GM21529 (cell line): ENCODE data around the gene MAP4K4.

ENCODE experiments used
- ATAC-seq: cut with Tn5 transposase; IDR thresholded peaks from one replicate; pipeline ENCODE4 v1.9.1; 2021; ENCODE audit not compliant: unreplicated experiment

Gene MAP4K4

DNA sequence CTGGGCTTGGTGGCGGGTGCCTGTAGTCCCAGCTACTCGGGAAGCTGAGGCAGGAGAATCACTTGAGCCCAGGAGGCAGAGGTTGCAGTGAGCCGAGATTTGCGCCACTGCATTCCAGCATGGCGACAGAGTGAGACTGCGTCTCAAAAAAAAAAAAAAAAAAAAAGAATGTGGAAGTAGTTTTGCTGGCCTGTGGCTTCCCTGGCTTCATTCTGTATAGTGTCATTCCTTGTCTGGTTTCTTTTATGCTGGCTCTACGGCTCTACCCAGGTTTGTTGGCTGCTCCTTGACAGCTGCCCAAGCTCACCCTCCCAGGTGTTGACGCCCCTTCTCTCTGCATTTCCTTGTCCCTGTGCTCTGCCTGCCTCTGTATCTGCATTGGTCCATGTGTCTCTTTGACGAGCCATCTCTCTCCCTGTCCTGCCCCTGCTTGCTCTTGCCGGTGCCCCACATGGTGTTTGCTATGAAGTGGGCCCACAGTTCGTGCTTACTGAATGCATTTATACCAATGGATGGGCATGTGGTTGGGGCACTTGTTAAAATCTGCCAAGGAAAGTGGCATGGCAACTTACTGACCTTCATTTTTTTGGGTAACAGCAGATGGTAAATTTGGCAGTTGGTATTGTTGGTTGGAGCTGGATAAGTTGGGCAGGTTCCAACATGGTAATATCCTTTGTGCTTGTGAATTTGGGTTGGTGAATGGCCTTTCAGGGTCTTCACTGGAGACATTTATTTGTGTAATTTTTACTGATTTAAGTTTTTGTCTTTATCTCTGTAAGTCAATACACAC, 113.9 kb downstream of the MAP4K4 start:
- no peak for ATAC-seq

DNA sequence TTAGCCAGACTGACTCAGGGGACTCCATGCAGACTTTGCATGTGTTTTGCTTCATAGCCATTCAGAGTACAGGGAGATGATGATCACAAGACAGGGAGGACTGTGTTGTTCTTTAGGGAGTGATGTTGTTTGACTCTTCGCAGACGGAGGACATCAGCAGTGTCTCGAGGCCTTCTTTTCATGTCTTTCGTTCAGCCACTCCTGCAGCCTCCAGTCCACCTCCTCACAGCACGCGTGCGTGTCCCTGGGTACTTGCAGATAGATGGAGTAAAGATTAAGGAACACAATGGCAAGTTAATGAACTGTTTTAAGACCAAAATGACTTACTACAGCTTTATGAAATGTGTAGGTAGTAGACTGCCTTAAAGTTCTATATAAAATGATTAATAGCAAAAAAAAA, 114.7 kb downstream of the MAP4K4 start:
- ATAC-seq, result no peak

DNA sequence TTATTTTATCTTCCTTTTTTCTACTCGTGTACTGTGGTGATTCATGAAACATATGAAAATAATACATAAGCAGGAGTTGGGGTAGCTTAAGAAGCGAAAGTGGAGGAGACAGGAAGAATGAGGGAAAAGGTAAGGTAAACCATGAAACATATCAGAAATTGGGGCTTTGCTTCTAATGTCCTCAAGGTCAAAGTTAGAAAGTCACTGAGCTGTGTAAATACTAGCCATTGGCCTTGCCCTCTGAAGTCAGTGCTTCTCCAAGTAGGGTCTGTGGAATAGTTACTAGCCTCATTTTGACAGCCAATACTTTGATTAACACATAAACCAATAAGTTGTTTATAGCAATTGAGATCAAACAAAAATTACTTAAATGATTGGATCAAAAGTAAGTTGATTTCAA, 117.2 kb downstream of the MAP4K4 start:
- ATAC-seq, result no peak

DNA sequence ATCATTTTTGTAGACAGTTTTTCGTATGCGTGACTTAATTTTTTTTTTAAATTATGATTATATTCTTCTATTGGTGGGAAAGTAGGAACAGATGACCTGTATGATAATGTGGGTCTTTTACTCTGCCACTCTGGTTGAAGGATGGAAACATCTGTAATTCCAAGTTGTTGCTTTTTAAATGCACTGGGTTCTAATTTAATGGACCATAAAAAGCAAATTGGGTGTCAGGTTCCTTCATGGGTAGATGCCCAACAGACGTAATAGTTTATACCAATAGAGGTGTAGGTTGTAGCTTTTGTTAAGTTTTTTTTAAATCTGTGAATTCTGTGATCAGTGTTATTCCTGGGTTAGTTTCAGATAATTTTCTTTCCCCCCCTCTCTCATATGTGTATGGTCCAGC, 117.6 kb downstream of the MAP4K4 start:
- ATAC-seq, result no peak

DNA sequence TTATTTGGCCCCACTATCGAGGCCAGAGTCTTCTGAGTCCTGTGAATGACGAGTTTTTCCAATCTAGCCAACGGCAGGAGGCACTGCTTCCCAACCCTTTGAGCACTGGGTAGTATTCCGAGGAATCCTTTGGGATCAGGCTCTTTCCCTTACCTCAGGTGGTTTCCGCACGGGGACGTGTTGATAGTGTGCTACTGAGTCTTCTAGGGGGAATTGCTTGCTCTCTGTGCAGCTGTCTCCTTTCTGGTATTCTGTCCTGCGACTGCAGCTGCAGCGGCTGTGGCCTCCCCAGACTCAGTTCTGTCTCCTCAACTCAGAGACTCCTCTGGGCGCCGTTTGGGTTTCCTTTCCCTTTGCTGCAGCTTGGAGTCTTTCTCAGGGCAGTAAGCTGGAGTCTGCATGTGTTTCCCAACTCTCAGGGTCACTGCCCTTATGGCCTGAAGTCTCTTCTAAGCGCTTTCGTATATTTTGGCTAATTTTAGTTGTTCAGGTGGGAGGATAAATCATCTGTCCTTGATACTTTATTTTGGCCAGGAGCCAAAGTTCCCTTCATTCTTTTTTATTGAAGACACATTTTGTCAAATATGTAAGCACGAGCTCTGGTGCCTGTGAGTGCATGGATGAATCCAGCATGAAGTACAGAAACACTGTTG, 118.4 kb downstream of the MAP4K4 start:
- ATAC-seq, result no peak

DNA sequence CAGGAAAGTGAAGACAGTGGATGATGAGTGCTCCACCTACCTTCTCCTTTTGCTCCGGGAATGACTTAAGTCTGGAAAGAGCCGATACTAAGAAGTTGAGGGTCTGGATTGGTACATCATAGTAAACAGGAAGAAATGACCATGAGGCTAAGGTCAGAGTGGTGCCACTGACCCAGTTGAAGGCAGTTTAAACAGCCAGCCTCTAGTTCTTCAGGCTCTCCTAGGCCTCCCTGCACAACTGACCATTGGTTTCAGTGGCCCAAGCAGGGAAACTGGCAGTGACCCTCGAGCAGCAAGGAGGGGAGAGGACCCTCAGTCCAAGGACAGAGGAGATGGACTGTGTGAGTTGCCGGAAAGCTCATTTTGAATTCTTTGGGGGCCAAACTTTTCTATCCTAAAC, 119.1 kb downstream of the MAP4K4 start:
- ATAC-seq, result no peak

DNA sequence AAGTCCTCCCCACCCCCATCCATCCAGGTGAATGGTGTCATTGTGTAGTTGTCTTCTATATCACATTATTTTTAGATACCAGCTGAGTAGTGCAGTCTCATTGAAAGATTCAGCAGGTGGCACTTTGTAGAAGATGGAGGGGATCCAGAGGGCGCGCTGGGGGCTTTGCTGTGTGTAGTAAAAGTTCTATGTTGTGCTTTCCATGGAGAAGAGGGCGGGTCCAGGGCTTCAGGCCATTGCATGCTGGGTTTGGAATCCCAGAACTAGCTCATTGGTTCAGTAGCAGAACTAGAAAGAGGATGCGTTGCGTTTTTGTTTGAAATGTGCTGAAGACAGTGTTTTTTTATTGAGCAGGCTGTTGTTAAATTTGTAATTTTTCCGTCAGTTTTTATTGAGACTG, 120.0 kb downstream of the MAP4K4 start:
- ATAC-seq, result no peak

DNA sequence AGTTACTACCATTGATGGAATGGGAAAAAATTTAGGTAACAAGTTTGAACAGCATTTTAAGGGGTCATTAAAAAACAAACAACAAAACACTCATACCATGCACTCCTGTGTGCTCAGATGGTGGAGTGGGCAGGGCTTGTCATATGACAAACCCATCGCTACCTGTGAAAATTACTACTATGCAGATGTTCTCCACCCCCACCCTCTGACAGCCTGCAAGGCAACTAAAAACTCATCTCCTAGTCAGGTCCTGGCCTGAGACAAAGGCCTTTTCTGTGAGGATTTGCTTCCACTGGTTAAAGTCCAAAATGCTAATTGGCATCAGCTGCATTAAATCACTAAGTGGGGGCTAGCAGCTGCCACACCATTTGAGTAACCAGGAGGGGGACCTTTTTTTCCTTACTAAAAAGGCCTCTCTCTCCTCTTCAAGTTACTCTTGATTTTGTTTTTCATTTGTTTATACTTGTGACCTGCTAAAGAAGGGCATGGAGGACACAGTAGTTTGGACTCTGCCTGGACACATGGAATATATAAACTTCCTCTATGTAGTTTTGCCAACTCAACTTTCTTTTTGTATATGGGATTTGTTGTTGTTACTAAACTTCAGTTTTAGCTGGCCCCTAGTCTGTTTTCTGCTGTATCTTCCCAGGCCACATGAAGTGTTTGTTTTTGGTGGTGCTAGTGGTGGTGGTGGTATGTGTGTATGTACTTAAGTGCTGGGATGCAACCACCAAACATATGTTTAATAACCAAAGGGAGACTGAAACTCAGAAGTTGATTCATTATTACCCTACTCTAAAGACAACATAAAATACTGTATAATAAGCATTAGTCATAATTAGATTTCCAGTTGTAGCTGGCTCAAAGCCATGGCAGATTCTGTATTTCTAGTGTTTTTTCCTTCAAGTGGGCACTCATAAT, 121.3 kb downstream of the MAP4K4 start:
- ATAC-seq, result no peak

DNA sequence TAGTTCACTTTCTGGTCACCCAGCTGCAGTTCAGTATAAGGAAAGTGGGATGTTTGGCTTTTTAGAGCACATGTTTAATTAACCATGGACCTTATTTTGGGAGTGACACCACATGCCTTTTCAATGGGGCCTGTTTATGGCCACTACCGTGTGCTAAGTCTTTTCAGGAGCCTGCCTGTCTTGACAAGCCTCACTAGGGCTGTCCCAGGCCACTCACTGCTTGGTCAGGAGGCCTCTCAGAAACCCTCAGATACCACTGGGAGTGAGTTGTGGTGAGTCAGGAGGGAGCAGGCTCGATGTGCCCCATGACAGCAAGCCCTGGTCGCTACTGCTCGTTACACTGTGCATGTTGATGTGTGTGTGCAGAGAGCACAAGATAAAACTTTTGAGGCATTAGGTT, 123.0 kb downstream of the MAP4K4 start:
- no peak for ATAC-seq

DNA sequence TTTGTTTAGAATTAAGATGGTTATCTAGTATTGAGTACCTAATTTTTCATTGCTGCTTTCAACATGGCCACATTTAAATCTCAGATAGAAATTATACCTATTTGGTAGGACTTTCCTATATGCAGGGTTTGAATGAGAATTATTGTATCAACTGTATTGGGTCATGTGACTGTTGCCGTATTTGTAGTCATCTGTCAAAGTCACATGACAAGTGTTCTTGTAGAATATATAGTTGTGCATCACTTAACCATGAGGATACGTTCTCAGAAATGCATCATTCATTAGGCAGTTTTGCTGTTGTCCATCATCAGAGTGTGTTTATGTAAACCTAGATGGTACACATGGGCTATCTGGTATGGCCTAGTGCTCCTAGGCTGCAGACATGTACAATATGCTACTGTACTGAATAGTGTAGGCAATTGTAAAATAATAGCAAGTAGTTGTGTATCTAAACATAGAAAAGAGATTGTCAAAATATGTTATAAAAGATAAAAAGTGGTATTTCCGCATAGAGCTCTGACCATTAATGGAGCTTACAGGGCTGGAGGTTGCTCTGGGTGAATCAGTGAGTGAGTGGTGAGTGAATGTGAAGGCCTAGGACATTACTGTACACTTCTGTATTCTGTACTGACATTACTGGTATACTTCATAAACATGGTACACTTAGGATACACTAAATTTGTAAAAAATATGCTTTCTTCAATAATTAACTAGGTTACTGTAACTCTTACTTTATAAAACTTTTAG, 123.7 kb downstream of the MAP4K4 start:
- ATAC-seq, result no peak

DNA sequence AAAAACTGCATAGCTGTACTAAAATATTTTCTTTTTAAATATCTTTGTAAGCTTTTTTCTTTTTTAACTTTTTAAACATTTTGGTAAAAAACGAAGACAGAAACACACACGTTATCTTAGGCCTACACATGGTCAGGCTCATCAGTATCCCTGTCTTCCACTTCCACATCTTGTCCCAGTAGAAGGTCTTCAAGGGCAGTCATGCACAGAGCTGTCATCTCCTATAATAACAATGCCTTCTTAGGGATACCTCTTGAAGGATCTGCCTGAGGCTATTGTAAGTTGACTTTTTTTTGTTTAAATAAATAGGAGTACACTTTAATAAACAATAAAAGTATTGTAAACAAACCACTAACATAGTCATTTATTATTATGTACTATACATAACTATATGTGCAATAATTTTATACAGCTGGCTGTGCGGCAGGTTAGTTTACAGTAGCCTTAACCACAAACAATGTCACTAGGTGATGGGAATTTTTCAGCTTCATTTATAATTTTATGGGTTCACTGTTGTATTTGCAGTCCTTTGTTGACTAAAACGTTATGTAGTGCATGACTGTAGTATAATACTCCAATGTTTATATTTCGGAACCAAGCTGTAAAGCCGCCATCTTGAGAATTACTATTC, 124.4 kb downstream of the MAP4K4 start:
- no peak for ATAC-seq

DNA sequence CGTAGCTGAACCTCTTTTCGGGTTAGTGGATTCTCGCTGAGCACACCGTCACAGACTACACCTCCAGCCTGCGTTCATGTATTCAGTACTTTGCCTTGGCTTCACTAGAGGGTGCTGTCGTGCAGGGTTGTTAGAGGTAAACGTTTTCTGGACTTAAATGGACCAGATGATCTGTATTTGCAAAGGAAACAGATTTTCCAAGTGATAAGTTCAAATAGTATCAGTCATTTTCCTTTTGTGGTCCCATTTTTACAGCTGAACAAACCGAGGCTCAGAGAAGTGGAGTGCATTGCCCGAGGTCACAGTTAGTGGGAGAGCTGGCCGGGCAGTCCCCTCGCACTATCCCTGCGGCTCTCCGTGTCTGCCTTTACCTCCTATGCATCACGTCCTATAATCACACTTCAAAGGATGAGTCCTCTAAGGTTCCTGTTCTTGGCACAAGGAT, 125.9 kb downstream of the MAP4K4 start:
- peak; percentile 83 for ATAC-seq

DNA sequence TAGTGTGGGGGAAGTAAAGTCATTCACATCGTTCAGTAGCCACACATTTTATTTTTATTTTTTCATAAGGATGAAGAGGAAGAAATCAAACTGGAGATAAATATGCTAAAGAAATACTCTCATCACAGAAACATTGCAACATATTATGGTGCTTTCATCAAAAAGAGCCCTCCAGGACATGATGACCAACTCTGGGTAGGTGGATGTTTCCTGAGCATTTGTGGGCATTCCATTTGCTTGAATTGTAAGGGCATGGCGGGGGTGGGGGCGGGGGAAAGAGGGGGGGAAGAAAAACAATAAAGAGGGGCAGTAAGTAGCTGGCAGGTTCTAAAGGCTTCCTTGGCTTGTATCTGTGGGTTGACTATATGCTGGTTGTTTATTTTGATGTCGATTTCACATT, 126.4 kb downstream of the MAP4K4 start:
- no peak for ATAC-seq

DNA sequence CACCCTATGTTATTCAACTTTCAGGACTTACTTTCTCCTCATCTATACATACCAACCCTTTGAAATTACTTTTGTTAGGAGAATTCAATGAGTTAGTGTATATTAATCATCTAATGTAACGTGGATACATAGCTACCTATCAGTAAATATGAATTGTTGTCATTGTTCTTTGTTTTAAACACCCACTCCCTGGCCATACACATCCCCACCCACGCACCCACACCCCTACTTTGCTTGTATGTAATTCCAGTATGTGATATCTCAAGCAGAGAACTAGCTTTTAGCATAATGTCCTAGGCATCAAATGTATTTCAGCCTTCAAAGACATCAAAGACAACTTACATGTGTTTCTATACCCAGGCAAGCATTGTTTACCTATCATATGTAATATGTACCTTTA, 129.2 kb downstream of the MAP4K4 start:
- ATAC-seq, result no peak

DNA sequence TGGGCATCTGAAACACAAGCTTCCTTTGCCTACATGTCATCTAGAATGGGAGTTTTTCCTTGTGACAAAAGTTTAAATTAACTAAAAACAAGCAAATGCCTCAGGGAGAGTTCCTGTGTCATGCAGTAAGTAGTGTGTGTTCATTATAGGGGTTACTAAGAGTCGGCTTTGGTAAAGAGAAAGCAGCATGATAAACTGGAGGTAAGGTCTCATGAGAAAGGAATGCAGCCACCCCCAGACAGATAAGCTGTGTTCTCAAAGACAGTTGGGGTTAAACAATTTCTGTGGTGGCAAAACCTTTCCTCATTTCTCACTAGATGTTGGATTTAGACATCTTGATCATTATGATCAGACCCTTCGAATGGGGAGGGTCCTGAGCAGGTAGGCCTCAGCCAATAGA, 129.7 kb downstream of the MAP4K4 start:
- ATAC-seq, result no peak

DNA sequence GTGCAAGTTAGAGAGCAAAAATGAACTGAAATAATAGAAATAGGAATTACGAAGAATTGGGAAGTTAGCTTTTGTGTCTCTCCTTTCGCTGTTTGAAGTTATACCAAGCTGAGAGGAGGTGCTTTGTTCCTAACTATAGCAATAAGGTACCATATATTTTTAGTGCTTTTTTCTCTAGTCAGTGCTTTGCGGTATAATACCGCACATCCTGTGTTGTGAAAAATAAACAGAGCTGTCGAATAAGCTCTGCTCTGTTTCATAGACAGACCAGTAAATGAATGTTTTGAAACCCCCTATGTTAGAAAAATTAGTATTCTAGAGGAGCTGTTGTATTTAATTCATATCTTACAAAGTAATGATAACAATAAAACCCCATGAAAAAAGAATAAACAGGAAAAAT, 130.8 kb downstream of the MAP4K4 start:
- peak; percentile 40 for ATAC-seq

DNA sequence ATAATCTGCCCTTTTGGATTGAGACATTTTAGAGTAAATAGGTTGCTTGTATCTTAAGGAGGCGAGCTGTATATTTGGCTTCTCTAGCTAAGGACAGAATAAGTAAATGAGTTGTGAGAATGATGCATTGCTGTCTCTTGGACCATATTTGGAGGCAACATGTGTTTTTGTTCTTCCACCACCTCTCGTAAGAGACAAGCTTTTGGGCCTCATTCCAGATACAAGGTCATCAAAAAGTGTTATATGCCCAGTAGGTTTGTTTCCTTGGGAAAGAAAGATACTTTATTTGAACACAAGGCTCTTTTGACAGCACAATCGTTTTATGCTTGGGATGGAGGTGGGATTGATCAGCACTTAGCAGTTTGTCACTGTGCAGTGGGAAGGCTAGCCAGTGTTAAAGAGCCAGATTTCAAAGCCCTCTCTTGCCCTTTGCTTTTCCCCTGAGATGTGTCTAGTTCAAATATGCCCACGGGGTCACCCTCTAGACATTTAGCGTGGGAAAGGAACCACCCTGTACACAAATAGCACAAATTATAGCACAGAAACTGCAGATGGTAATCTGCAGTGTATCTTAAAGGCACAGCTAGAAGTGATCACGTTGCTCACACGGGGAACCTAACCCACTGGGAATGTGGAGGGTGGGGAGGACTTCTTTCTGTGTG, 131.3 kb downstream of the MAP4K4 start:
- no peak for ATAC-seq

DNA sequence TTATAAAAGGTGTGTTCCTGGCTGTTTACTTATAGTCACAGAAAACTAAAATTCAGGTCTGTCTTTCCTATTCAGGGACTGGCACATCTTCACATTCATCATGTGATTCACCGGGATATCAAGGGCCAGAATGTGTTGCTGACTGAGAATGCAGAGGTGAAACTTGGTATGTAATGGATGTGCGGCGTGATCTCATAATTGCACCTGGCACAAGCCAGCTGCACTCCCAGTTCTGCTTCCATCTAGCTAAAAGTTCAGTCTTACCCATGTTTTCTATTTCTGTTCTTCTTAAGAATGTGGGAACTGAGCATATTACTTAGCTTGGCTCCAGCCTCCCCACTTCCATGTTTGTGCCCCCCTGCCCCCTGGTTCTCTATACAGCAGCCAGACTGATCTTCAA, 131.9 kb downstream of the MAP4K4 start:
- no peak for ATAC-seq

DNA sequence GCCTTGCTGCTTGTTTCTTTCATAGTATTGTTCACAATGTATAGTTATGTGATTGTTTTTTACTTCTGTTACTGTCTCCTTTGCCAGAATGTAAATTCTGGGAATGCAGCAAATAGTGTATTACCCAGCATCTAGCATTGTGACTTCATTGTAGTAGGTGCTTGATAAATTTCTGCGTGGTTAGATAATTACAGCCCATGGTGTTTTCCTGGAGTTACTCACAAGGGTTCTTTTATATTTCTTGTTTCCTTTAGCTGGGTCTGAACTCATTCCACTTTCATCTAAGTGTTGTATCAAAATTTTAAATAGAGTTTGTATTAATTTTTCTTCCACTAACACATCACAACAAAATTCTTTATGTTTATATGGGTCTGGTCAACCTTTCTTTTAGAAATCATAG, 132.6 kb downstream of the MAP4K4 start:
- ATAC-seq, result no peak

DNA sequence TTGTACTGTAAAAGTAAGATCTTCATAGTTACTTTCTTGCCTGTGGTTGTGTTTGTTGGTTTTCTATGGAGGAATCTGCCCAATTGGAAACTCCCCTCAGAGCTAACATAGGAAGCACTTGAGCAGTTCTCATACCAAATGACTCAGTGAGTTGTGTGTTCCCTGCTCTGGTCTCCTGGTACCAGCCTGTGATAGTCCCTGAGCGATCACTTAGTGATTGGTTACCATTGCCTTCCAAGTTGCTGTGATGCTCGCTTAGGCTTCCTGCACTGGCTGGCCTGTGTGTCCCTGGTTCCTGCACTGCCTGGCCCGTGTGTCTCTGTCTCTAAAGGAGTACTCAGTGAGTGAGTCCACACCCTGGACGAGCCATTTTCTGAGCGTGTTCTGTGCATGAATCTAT, 133.0 kb downstream of the MAP4K4 start:
- ATAC-seq, result no peak
